Measurements from ENCODE around the gene GFRA1. TPM values are rescaled to one million over a fixed set of nuclear protein-coding genes. Genes with fewer than 3 reads are reported as not detected.

GFRA1 gene
- total RNA-seq, 1 donor = not detected

GRCh38 chr10:116126954-116127695, 145.9 kb downstream of the GFRA1 start:
- Histone ChIP-seq H3K4me3 (ENCODE audit: low read length) (no peak overlapping the region), H3K4me1 (ENCODE audit: insufficient read depth, low read length) (no peaks in the 10 kb centered on the region), H3K27me3 (ENCODE audit: insufficient read depth, low read length) (no peaks in the 10 kb centered on the region), H3K9me3 (ENCODE audit: low read depth, low read length) (no peaks in the 10 kb centered on the region)

GRCh38 chr10:116126239-116126638, 146.8 kb downstream of the GFRA1 start:
- no peaks in the 10 kb centered on the region for H3K4me1 ChIP-seq (ENCODE audit: insufficient read depth, low read length)
- H3K9me3 ChIP-seq (ENCODE audit: low read depth, low read length) = no peaks in the 10 kb centered on the region
- H3K4me3 ChIP-seq (ENCODE audit: low read length) = no peak overlapping the region
- no peaks in the 10 kb centered on the region for H3K27me3 ChIP-seq (ENCODE audit: insufficient read depth, low read length)

- H3K4me3 ChIP-seq (ENCODE audit: low read length) = no peak overlapping the region
- H3K9me3 ChIP-seq (ENCODE audit: low read depth, low read length) = no peaks in the 10 kb centered on the region
- no peaks in the 10 kb centered on the region for H3K4me1 ChIP-seq (ENCODE audit: insufficient read depth, low read length)
- H3K27me3 ChIP-seq (ENCODE audit: insufficient read depth, low read length) = no peaks in the 10 kb centered on the region
Observed at GRCh38 chr10:116125180-116125579, 147.8 kb downstream of the GFRA1 start.

GRCh38 chr10:116124777-116125176, 148.2 kb downstream of the GFRA1 start:
- no peak overlapping the region for H3K4me3 ChIP-seq (ENCODE audit: low read length)
- no peaks in the 10 kb centered on the region for H3K4me1 ChIP-seq (ENCODE audit: insufficient read depth, low read length)
- no peaks in the 10 kb centered on the region for H3K27me3 ChIP-seq (ENCODE audit: insufficient read depth, low read length)
- H3K9me3 ChIP-seq (ENCODE audit: low read depth, low read length) = no peaks in the 10 kb centered on the region

- no peaks in the 10 kb centered on the region for H3K4me1 ChIP-seq (ENCODE audit: insufficient read depth, low read length)
- H3K4me3 ChIP-seq (ENCODE audit: low read length) = no peak overlapping the region
- H3K9me3 ChIP-seq (ENCODE audit: low read depth, low read length) = no peaks in the 10 kb centered on the region
- H3K27me3 ChIP-seq (ENCODE audit: insufficient read depth, low read length) = no peaks in the 10 kb centered on the region
Observed at GRCh38 chr10:116122664-116123063, 150.3 kb downstream of the GFRA1 start.

- Histone ChIP-seq H3K4me3 (ENCODE audit: low read length) (no peak overlapping the region), H3K4me1 (ENCODE audit: insufficient read depth, low read length) (no peaks in the 10 kb centered on the region), H3K27me3 (ENCODE audit: insufficient read depth, low read length) (no peaks in the 10 kb centered on the region), H3K9me3 (ENCODE audit: low read depth, low read length) (no peaks in the 10 kb centered on the region)
Observed at GRCh38 chr10:116121640-116122525, 151.1 kb downstream of the GFRA1 start.

GRCh38 chr10:116120688-116121455, 152.1 kb downstream of the GFRA1 start:
- Histone ChIP-seq H3K9me3 (ENCODE audit: low read depth, low read length) (no peaks in the 10 kb centered on the region), H3K4me3 (ENCODE audit: low read length) (no peak overlapping the region)

GRCh38 chr10:116118847-116119246, 154.2 kb downstream of the GFRA1 start:
- Histone ChIP-seq H3K4me3 (ENCODE audit: low read length) (no peak overlapping the region), H3K9me3 (ENCODE audit: low read depth, low read length) (no peaks in the 10 kb centered on the region), H3K4me1 (ENCODE audit: insufficient read depth, low read length) (no peaks in the 10 kb centered on the region), H3K27me3 (ENCODE audit: insufficient read depth, low read length) (no peaks in the 10 kb centered on the region)

More at GRCh38 chr10:116120688-116121455, 152.1 kb downstream of the GFRA1 start:
- H3K27me3 ChIP-seq (ENCODE audit: insufficient read depth, low read length) = no peaks in the 10 kb centered on the region
- H3K4me1 ChIP-seq (ENCODE audit: insufficient read depth, low read length) = no peaks in the 10 kb centered on the region

- H3K27me3 ChIP-seq (ENCODE audit: insufficient read depth, low read length) = no peaks in the 10 kb centered on the region
- H3K9me3 ChIP-seq (ENCODE audit: low read depth, low read length) = no peaks in the 10 kb centered on the region
- H3K4me3 ChIP-seq (ENCODE audit: low read length) = no peak overlapping the region
- no peaks in the 10 kb centered on the region for H3K4me1 ChIP-seq (ENCODE audit: insufficient read depth, low read length)
Observed at GRCh38 chr10:116115797-116116196, 157.2 kb downstream of the GFRA1 start.

- Histone ChIP-seq H3K4me3 (ENCODE audit: low read length) (no peak overlapping the region), H3K9me3 (ENCODE audit: low read depth, low read length) (no peaks in the 10 kb centered on the region), H3K4me1 (ENCODE audit: insufficient read depth, low read length) (no peaks in the 10 kb centered on the region), H3K27me3 (ENCODE audit: insufficient read depth, low read length) (no peaks in the 10 kb centered on the region)
Observed at GRCh38 chr10:116115036-116115641, 157.9 kb downstream of the GFRA1 start.

- no peaks in the 10 kb centered on the region for H3K9me3 ChIP-seq (ENCODE audit: low read depth, low read length)
- H3K4me3 ChIP-seq (ENCODE audit: low read length) = no peak overlapping the region
- H3K4me1 ChIP-seq (ENCODE audit: insufficient read depth, low read length) = no peaks in the 10 kb centered on the region
- H3K27me3 ChIP-seq (ENCODE audit: insufficient read depth, low read length) = no peaks in the 10 kb centered on the region
Observed at GRCh38 chr10:116113721-116114501, 159.1 kb downstream of the GFRA1 start.

- H3K9me3 ChIP-seq (ENCODE audit: low read depth, low read length) = no peaks in the 10 kb centered on the region
- H3K4me1 ChIP-seq (ENCODE audit: insufficient read depth, low read length) = no peaks in the 10 kb centered on the region
- no peak overlapping the region for H3K4me3 ChIP-seq (ENCODE audit: low read length)
- no peaks in the 10 kb centered on the region for H3K27me3 ChIP-seq (ENCODE audit: insufficient read depth, low read length)
Observed at GRCh38 chr10:116112232-116113231, 160.5 kb downstream of the GFRA1 start.

- no peaks in the 10 kb centered on the region for H3K27me3 ChIP-seq (ENCODE audit: insufficient read depth, low read length)
- H3K4me1 ChIP-seq (ENCODE audit: insufficient read depth, low read length) = no peaks in the 10 kb centered on the region
- no peak overlapping the region for H3K4me3 ChIP-seq (ENCODE audit: low read length)
- H3K9me3 ChIP-seq (ENCODE audit: low read depth, low read length) = no peaks in the 10 kb centered on the region
Observed at GRCh38 chr10:116111483-116112095, 161.4 kb downstream of the GFRA1 start.
